ENCODE data around the gene TAC4.
"Not testable (repeated sequence)": the region's sequence is repeated elsewhere in the genome, so short reads cannot be mapped to it uniquely, and the experiment has no call there.

The TAC4 gene

DNA sequence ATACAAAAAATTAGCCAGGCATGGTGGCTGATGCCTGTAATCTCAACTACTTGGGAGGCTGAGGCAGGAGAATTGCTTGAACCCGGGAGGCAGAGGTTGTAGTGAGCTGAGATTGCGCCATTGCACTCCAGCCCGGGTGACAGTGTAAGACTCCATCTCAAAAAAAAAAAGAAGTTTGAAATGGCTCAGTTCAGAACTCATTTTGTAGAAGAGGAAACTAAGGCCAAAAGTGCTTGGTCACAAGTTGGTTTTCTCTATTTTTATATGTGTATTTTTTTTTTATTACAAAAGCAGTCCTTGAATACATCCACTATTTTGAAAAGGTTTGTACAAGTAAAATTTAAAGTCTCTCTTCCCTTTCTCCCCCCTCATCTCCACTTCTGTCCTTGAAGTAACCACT, 5.5 kb downstream of the TAC4 start:
- no peak for DNase-seq

DNA sequence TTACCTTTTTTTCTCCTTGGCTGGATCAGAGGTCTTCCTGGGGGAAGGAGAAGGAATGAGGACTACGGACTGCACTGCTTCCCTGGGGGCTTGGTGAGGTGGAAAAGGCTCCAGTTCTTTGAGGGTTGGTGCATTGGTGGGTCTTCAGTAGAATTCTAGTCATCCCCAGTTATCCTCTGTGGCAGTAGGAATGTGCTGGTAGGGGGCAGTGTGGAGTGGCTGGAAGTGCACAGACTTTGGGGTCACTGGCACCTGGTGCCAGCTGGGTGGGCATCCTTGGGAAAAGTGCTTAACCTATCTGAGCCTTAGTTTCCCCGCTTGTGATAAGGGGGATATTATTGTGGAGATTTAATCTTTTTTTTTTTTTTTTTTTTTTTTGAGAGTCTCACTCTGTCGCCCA, 6.3 kb downstream of the TAC4 start:
- DNase-seq = no peak

DNA sequence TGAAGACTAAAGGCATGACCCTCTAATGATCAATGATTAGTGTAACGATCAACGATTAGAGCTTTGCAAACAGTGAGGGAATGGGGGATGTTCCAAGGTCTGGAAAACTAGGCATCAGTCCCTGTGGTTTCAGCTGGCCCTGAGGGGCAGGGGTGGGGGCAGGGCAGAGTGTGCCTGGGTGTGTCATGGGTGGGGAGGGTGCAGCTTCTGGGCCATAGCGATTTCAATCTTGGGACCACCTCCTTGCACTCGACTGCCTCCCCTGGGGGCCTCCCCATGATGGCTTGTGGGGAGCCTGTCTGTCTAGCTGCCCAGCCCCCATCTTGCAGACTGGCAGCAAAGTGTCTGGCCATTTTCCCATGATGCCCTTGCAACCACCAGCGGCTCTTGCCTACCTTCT, 8.4 kb downstream of the TAC4 start:
- DNase-seq = no peak

- no peak for DNase-seq
Observed at GRCh38 chr17:49836111-49837030, 11.5 kb downstream of the TAC4 start.

DNA sequence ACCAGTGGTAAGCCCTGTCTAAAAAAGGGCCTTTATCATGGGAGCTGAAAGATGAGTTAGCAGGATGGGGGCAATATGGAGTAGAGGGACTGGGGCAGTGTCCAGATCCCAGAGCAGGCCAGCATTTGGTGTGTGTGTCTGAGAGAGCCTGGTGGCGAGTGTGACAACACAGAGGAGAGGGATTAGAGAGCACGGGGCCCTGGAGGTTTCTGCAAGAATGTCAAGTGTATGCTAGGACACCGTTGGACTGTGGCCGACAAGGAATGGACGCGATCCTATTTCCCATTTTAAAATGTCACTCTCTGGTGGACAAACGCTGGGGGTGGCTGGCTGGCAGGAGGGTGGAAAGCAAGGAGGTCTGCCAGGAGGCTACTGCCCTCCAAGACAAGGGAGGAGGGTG, 12.4 kb downstream of the TAC4 start:
- DNase-seq = no peak

DNA sequence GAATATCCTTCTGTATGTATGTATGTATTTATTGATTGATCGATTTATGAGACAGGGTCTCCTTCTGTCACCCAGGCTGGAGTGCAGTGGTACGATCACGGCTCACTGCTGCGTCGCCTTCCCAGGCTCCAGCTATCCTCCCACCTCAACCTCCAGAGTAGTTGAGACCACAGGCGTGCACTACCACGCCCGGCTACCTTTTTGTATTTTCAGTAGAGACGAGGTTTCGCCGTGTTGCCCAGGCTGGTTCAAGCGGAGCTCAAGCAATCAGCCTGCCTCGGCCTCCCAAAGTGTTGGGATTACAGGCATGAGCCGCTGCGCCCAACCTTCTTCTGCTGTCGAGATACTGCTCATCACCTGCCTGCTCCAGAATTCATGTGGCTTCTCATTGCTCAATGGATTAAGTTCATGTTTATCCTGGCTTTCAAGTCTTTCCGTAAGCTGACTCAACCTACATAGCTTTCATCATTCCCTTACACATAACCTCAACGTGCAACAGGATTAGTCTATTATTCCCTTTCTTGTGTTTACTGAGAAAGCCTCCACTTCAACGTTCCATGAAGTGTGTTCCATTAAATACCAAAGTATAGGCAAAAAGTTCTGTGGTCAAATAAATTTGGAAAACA, 13.6 kb downstream of the TAC4 start:
- no peak for DNase-seq

DNA sequence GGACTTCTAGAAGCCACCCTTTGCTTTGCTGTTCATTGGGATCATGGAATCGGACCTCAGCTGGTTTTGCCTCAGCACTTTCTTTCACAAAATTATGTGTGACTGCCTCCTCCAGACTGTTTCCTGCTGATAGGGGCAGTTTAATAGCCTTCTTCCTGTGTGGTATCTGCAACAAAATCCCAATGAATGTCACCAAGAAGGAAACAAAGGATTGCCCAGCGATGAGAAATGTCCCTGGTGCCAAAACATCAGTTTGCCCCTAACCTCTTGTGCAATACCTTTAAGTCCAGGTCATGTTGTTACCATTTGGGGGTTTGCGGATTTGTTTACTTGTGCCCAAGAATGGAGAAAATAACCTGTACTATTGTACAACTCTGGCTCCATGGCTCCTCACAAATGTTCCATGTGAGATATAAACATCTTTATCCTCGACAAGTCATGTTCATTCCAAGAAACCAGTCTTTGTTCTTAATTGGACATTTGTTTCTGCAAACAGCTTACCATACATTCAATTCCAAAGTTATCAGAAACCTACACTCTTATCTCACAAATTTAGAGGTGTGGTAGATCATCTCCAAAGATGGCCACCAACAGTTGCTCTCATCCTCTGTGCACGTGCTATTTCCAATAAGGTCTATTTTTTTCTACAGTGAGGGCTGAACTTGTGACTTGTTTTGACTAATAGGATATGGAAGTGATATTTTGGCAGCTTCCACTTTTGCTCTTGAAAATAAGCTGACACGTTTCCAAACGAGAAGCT, 14.8 kb downstream of the TAC4 start:
- DNase-seq = no peak

GRCh38 chr17:49830605-49831004, 17.3 kb downstream of the TAC4 start:
- no peak for DNase-seq

DNA sequence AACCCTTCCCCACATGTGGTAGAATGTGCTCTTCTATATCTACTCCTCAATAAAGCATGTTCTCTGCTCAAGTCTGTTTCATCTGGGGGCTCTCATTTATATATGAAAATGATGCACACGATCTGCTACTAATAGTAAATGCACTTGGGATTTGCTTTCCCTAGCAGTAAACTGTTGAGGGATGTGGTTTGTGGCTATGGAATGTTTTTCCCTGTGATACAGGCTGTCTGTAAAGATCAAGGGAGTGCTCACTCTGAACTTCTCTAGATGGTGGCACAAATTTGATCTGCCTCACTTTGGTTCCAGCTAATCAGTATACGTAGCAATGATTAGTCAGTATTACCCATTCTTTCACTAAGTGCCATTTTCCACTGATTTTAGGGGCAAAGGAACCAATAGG, 18.8 kb downstream of the TAC4 start:
- no peak for DNase-seq

DNA sequence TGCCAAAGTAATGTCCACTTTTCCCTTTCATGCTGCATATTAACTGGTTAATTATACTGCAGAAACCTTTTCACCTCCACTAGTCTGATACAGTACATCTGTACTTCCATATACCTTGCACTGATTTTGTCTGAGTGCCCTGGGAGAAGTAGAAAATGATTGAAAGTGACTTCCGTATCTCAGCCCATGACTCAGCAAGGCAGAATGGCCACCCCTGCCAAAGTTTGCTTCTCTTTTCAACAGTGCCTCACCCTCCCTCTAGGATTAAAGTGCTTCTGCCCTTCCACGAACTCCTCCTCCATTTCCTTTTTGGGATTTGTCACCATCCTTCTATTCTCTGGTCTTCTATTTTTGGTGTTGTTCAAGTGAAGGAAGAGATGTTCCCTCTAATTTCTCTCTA, 19.5 kb downstream of the TAC4 start:
- not testable (repeated sequence) for DNase-seq

DNA sequence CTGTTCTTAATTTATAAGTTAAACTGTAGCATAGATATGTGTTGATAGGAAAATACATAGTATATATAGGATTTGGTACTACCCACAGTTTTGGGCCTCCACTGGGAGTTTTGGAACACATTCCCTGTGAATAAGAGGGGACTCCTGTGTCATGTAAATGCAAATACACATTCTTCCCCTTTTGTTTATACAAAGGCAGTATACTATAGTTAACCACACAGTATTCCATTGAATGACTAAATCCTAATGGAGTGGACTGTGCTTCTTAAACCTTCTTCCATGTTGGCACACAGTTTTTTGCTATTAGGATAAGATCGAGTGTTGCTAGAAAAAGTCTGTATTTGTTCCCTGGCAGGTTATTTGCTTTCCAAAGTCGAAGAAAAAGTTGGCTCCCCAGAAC, 22.2 kb downstream of the TAC4 start:
- no peak for DNase-seq

- DNase-seq = no peak
Observed at GRCh38 chr17:49823614-49824013, 24.3 kb downstream of the TAC4 start.

- no peak for DNase-seq
Observed at GRCh38 chr17:49822829-49823228, 25.0 kb downstream of the TAC4 start.

DNA sequence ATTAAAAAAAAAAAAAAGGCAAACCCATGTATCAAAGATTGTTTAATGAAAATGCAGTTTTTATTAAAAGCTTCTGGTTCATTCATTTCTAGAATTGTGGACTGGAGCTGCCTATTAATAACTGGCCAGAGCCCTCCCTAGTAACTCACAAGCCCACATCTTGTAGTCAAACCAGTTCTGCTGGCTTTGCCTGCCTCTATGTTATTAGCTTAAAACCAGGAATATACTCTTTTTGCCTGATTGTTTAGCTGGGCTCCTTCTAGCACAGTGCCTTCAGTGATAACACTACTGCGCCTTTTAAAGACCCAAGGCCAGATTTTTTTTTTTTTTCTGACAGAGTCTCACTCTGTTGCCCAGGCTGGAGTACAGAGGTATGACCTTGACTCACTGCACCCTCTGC, 26.0 kb downstream of the TAC4 start:
- no peak for DNase-seq

DNA sequence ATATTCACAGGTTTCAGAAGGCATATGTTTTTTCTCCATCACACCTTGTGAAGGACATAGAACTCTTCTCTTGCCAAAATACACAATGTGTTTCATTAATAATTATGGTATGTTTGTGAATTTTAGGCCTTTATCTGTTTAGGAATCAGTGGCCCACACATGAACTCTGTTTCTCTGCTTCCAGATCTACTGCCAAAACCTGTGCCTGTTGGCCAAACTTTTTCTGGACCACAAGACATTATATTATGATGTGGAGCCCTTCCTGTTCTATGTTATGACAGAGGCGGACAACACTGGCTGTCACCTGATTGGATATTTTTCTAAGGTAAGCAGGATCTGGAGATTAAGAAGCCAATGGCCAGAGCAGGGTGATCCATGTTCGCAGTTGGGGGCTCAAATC, 26.4 kb downstream of the TAC4 start:
- no peak for DNase-seq

DNA sequence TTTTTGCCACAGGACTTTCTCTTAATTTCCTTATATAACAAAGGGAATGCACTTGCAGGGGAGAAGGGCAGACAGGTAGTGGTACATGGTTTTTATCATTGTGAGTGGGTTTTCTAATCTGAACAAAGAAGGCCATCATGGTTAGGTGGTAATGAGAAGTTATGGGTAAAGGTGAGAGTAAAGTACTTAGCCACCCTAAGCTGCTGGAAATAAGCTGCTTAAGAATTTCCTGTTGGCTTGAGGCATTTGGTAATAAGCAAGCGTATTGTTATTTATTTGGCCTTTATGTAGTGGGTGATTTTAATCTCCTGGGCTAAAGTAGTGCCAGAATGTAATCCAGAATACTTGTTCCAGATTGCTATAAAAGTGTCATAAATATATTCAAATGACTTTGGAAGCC, 27.1 kb downstream of the TAC4 start:
- no peak for DNase-seq

DNA sequence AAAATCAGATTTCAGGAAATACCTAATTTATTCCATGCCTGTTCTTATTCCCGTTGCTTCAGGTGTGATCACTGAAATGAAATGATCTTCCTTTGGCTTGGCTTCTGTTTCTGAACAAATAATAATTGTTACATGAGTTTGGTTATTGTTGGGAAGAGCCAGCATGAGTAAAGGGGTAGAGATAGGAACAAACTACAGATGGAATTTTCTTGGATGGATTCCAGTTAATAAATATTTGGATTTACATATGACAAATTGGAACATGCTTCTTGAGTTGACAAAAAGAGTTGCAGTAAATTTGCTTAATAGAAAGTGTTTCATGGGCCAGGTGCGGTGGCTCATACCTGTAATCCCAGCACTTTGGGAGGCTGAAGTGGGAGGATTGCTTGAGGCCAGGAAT, 28.2 kb downstream of the TAC4 start:
- no peak for DNase-seq

DNA sequence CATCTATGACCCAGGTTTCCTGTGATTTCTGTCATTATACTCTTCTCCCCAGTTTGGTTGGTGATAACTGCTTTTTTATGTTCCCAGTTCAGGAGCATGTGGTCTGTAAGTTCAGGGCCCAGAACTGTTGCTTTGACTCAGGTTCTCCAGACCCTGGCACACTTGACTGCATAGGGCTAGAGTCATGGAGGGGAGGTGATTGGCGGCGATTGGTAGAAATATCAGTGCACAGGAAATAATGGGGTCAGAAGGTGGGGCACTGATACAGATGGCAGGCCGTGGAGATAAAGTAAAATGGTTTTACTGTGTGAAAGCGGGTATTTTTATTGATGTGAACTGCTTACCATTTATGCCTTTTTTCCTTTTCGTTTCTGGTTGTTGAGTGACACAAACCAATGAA, 28.7 kb downstream of the TAC4 start:
- no peak for DNase-seq

GRCh38 chr17:49817993-49818392, 29.9 kb downstream of the TAC4 start:
- DNase-seq = no peak

GRCh38 chr17:49815761-49816281, 32.0 kb downstream of the TAC4 start:
- no peak for DNase-seq

- no peak for DNase-seq
Observed at GRCh38 chr17:49814781-49815529, 32.9 kb downstream of the TAC4 start.

- no peak for DNase-seq
Observed at GRCh38 chr17:49809056-49809455, 38.8 kb downstream of the TAC4 start.

DNA sequence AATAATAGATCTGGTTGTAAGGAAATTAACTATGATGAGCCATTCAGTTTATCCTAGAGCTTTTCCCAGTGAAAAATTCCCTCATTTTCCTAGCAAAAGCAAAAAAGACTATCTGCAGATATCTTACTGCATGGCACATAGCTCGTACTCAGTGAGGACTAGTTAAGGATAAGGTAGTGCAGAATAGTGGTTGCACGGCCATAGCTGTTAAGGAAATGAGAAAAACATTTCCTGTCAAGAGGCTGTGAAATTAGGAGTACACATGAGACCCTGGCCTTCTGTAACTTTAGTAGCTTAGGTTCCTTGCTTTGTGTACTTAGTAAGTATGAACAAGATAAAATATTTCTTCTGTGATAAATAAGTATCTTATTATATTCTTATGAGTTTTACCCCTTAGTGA, 49.1 kb downstream of the TAC4 start:
- DNase-seq = no peak

Data from SIG-M5 (cell line).